ENCODE measurements around the gene ANO4.

DNA sequence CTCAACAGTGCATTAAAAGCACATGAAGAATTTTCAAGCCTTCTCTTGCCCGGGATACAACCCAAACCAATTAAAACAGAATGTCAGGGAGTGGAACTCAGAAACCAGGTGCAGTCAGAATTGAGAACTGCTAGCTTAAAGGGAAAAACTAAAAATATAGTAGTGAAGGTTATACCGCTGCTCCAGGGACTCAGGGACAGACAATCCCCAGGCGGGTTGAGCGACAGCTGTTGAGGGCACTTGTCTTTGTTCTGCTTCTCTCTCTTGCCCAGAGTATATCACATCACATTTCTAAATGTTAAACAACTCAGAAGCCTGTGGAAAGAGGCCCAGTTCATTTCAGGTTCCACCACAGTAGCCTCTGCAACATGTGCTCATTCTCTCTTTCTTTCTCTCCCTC is 322.3 kb downstream of the ANO4 start:
- TF ChIP-seq, protein P1, sequence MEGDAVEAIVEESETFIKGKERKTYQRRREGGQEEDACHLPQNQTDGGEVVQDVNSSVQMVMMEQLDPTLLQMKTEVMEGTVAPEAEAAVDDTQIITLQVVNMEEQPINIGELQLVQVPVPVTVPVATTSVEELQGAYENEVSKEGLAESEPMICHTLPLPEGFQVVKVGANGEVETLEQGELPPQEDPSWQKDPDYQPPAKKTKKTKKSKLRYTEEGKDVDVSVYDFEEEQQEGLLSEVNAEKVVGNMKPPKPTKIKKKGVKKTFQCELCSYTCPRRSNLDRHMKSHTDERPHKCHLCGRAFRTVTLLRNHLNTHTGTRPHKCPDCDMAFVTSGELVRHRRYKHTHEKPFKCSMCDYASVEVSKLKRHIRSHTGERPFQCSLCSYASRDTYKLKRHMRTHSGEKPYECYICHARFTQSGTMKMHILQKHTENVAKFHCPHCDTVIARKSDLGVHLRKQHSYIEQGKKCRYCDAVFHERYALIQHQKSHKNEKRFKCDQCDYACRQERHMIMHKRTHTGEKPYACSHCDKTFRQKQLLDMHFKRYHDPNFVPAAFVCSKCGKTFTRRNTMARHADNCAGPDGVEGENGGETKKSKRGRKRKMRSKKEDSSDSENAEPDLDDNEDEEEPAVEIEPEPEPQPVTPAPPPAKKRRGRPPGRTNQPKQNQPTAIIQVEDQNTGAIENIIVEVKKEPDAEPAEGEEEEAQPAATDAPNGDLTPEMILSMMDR (conservative IDR thresholded peaks at IDR 0.05; ENCODE audit: low read length) = no peak
- TF ChIP-seq EZH2phosphoT487 (IDR thresholded peaks at IDR 0.05; ENCODE audit: borderline replicate concordance) = no peak
